Activated T-cell treated with anti-CD3 and anti-CD28 coated beads for 48 hours (primary cell): ENCODE results near the gene CYB5A.

Experiments used
- DNase-seq: peaks from one replicate; pipeline ENCODE4 v3.0.0-alpha.2; 2020; ENCODE audit warnings: low read depth

The CYB5A gene

GRCh38 chr18:74213429-74213828 is 78.3 kb downstream of the CYB5A start:
- DNase-seq = no peak

- DNase-seq = no peak
Observed at GRCh38 chr18:74204526-74205152, 87.1 kb downstream of the CYB5A start.

- DNase-seq = no peak
Observed at GRCh38 chr18:74203811-74204210, 88.0 kb downstream of the CYB5A start.
